Keratinocyte (primary cell): ENCODE measurements around the gene ATIC. TPM values are rescaled to one million over a fixed set of nuclear protein-coding genes. Genes with fewer than 3 reads are reported as not detected.

Source experiments
- DNase-seq: peaks from one replicate; pipeline ENCODE4 v3.0.0-alpha.2; 2011; ENCODE audit warnings: low read depth, missing footprints, low spot score
- FAIRE-seq: peaks from 2 replicates; lab custom pipeline; 2011; peaks lifted over from hg19 to GRCh38; lab: Jason Lieb, UNC
- H2AFZ ChIP-seq: 2 replicates; pipeline ENCODE4 v1.6.0; 2012; ENCODE audit warnings: low read length, control low read depth, inconsistent platforms; ENCODE audit not compliant: control insufficient read depth
- H3K27ac ChIP-seq: 2 replicates; pipeline ENCODE4 v1.5.1; 2011; ENCODE audit warnings: low read length; ENCODE audit not compliant: control insufficient read depth, insufficient read depth
- H3K27me3 ChIP-seq: 3 replicates; pipeline ENCODE4 v1.6.0; 2011; ENCODE audit warnings: low read length; ENCODE audit not compliant: control insufficient read depth, insufficient read depth; ENCODE audit errors: extremely low read depth
- H3K36me3 ChIP-seq, 2 experiments: 2 replicates in 1 of 2; 3 replicates in 1 of 2; pipeline ENCODE4 v1.5.1; 2011; ENCODE audit warnings: low read length in 2 of 2, mild to moderate bottlenecking in 1 of 2; ENCODE audit not compliant: control insufficient read depth in 2 of 2, insufficient read depth in 2 of 2; ENCODE audit errors: extremely low read depth in 1 of 2
- H3K4me1 ChIP-seq: 3 replicates; pipeline ENCODE4 v1.5.1; 2011; ENCODE audit warnings: low read length; ENCODE audit not compliant: control insufficient read depth, insufficient read depth; ENCODE audit errors: extremely low read depth
- H3K4me2 ChIP-seq: 3 replicates; pipeline ENCODE4 v1.6.0; 2011; ENCODE audit warnings: low read depth, low read length; ENCODE audit not compliant: control insufficient read depth, insufficient read depth; ENCODE audit errors: extremely low read depth
- H3K4me3 ChIP-seq, 3 experiments: fragments of 200-600 bp in 1 of 3; sonication (generic) in 1 of 3; 2 replicates in 2 of 3; 3 replicates in 1 of 3; pipeline ENCODE4 v1.5.1; 2011 to 2016; ENCODE audit warnings: low read length in 3 of 3, mild to moderate bottlenecking in 3 of 3, control low read depth in 2 of 3, inconsistent platforms in 1 of 3, low read depth in 1 of 3, mixed read lengths in 1 of 3, mixed run types in 1 of 3, moderate library complexity in 1 of 3; ENCODE audit not compliant: control insufficient read depth in 2 of 3, insufficient read depth in 2 of 3; ENCODE audit errors: extremely low read depth in 1 of 3
- H3K79me2 ChIP-seq: 2 replicates; pipeline ENCODE4 v1.6.0; 2012; ENCODE audit warnings: low read length; ENCODE audit not compliant: control insufficient read depth, insufficient read depth
- H3K9ac ChIP-seq: 3 replicates; pipeline ENCODE4 v1.6.0; 2011; ENCODE audit warnings: low read length; ENCODE audit not compliant: control insufficient read depth, insufficient read depth; ENCODE audit errors: extremely low read depth
- H3K9me1 ChIP-seq: 3 replicates; pipeline ENCODE4 v1.6.0; 2011; ENCODE audit warnings: low read length; ENCODE audit not compliant: control insufficient read depth, insufficient read depth; ENCODE audit errors: extremely low read depth
- H3K9me3 ChIP-seq: 2 replicates; pipeline ENCODE4 v1.5.1; 2012; ENCODE audit warnings: low read depth, low read length; ENCODE audit not compliant: control insufficient read depth
- H4K20me1 ChIP-seq: 3 replicates; pipeline ENCODE4 v1.6.0; 2011; ENCODE audit warnings: low read length; ENCODE audit not compliant: control insufficient read depth, insufficient read depth; ENCODE audit errors: extremely low read depth
- CTCF ChIP-seq, 3 experiments: IDR thresholded peaks in 1 of 3; conservative IDR thresholded peaks in 1 of 3; optimal IDR thresholded peaks in 1 of 3; 2 replicates in 2 of 3; 3 replicates in 1 of 3; pipeline versions ENCODE3 to v1.5.1; 2011; ENCODE audit warnings: low read length in 3 of 3, mild to moderate bottlenecking in 3 of 3, moderate library complexity in 2 of 3, control low read depth in 1 of 3, inconsistent platforms in 1 of 3; ENCODE audit not compliant: insufficient read depth in 2 of 3; ENCODE audit errors: extremely low read depth in 1 of 3
- EZH2 ChIP-seq: IDR thresholded peaks from one replicate; pipeline ENCODE4 v1.6.1; 2012; ENCODE audit warnings: inconsistent platforms, mild to moderate bottlenecking, low read length, moderate library complexity
- dilution Hi-C: fragments of 300-500 bp; cut with MboI; formaldehyde crosslinking; loops from one replicate; pipeline ENCODE4 v1.7.0; 2020; ENCODE audit warnings: low sequenced_read_pairs; ENCODE audit not compliant: extremely low pct_ligation_motif_present
- polyA plus RNA-seq, 5 experiments: library from polyadenylated mRNA; depleted of rRNA in 3 of 5; stranded (reverse) in 3 of 5; stranded (forward) in 1 of 5; unstranded in 1 of 5; fragments of >200 nt; gene quantifications; 1 replicate in 1 of 5; 2 replicates in 3 of 5; 3 replicates in 1 of 5; pipeline versions ENCODE4 v1.2.1 to v1.2.3, GENCODE V29; 2011 to 2012; ENCODE audit warnings: missing spikeins in 2 of 5, low read depth in 1 of 5, low replicate concordance in 1 of 5

The ATIC gene
- polyA plus RNA-seq, 1 donor (not counting 4 experiments of a cell fraction or from before 2014, with no cell fraction given), result 110 TPM

- H3K9me3 ChIP-seq, result no peaks in the 10 kb centered on the region
- H3K36me3 ChIP-seq, result peaks cover 17 to 50% of the 10 kb centered on the region in 2 experiments
- no peak overlapping the region for H3K4me3 ChIP-seq
- no peaks in the 10 kb centered on the region for H3K9me1 ChIP-seq
- H2AFZ ChIP-seq, result no peak overlapping the region
- no peak for TF ChIP-seq EZH2
- no peak for TF ChIP-seq CTCF (optimal IDR thresholded peaks at IDR 0.05 in 1 of 3, IDR thresholded peaks at IDR 0.05 in 1 of 3, conservative IDR thresholded peaks at IDR 0.05 in 1 of 3; ENCODE audit: extremely low read depth in 1 of 3, insufficient read depth in 2 of 3, low read length in 3 of 3)
- no peak overlapping the region for H3K9ac ChIP-seq
- no peak overlapping the region for H3K27ac ChIP-seq
- no peak for FAIRE-seq
- no peaks in the 10 kb centered on the region for H4K20me1 ChIP-seq
- no peak for DNase-seq
- H3K79me2 ChIP-seq, result no peaks in the 10 kb centered on the region
- dilution Hi-C loops, result no loop called here
- H3K4me2 ChIP-seq, result no peak overlapping the region
- no peaks in the 10 kb centered on the region for H3K4me1 ChIP-seq
- no peaks in the 10 kb centered on the region for H3K27me3 ChIP-seq
These were observed 66.2 kb downstream of the ATIC start for GRCh38 chr2:215378045-215378444.

GRCh38 chr2:215379039-215379438, 67.2 kb downstream of the ATIC start:
- no peaks in the 10 kb centered on the region for H3K27me3 ChIP-seq
- no peak overlapping the region for H3K4me3 ChIP-seq
- H3K27ac ChIP-seq, result no peak overlapping the region
- H3K36me3 ChIP-seq, result peaks cover 17 to 54% of the 10 kb centered on the region in 2 experiments
- dilution Hi-C loops, result no loop called here
- H4K20me1 ChIP-seq, result no peaks in the 10 kb centered on the region
- H2AFZ ChIP-seq, result no peak overlapping the region
- DNase-seq (no peak), FAIRE-seq (no peak)
- no peak overlapping the region for H3K4me2 ChIP-seq
- no peaks in the 10 kb centered on the region for H3K9me3 ChIP-seq
- no peaks in the 10 kb centered on the region for H3K79me2 ChIP-seq
- no peak overlapping the region for H3K9ac ChIP-seq
- no peak for TF ChIP-seq EZH2
- TF ChIP-seq CTCF (optimal IDR thresholded peaks at IDR 0.05 in 1 of 3, IDR thresholded peaks at IDR 0.05 in 1 of 3, conservative IDR thresholded peaks at IDR 0.05 in 1 of 3; ENCODE audit: extremely low read depth in 1 of 3, insufficient read depth in 2 of 3, low read length in 3 of 3), result no peak
- no peaks in the 10 kb centered on the region for H3K4me1 ChIP-seq
- H3K9me1 ChIP-seq, result no peaks in the 10 kb centered on the region
